Karpas-422 (cell line): ENCODE data around the gene AMOTL1. TPM values are rescaled to one million over a fixed set of nuclear protein-coding genes. Genes with fewer than 3 reads are reported as not detected.
"Not testable (repeated sequence)": the region's sequence is repeated elsewhere in the genome, so short reads cannot be mapped to it uniquely, and the experiment has no call there.

Experiments
- DNase-seq: peaks from one replicate; pipeline ENCODE4 v3.0.0-alpha.2; 2015
- H2AFZ ChIP-seq: fragments of 200-600 bp; sonication (generic); 2 replicates; pipeline ENCODE4 v1.6.1; 2014; ENCODE audit warnings: antibody characterized with exemption, low read length, mixed read lengths
- H3K27ac ChIP-seq: fragments of 200-600 bp; sonication (generic); 2 replicates; pipeline ENCODE4 v1.5.1; 2014; ENCODE audit warnings: mild to moderate bottlenecking, low read length, moderate library complexity
- H3K27me3 ChIP-seq: fragments of 200-600 bp; sonication (generic); 2 replicates; pipeline ENCODE4 v1.6.1; 2014; ENCODE audit warnings: low read length, mixed read lengths
- H3K36me3 ChIP-seq: fragments of 200-600 bp; sonication (generic); 2 replicates; pipeline ENCODE4 v1.6.1; 2014; ENCODE audit warnings: low read length, mixed read lengths; ENCODE audit not compliant: insufficient read depth
- H3K4me1 ChIP-seq: fragments of 200-600 bp; sonication (generic); 2 replicates; pipeline ENCODE4 v1.6.1; 2014; ENCODE audit warnings: mild to moderate bottlenecking, low read length, mixed read lengths
- H3K4me2 ChIP-seq: fragments of 200-600 bp; sonication (generic); 2 replicates; pipeline ENCODE4 v1.6.1; 2014; ENCODE audit warnings: low read length, low read depth, mild to moderate bottlenecking; ENCODE audit not compliant: poor library complexity, severe bottlenecking
- H3K4me3 ChIP-seq: fragments of 200-600 bp; sonication (generic); 2 replicates; pipeline ENCODE4 v1.5.1; 2014; ENCODE audit warnings: mild to moderate bottlenecking, antibody characterized with exemption, low read length, mixed read lengths
- H3K79me2 ChIP-seq: fragments of 200-600 bp; sonication (generic); 2 replicates; pipeline ENCODE4 v1.6.1; 2014; ENCODE audit warnings: mild to moderate bottlenecking, low read length, mixed read lengths
- H3K9ac ChIP-seq: fragments of 200-600 bp; sonication (generic); 2 replicates; pipeline ENCODE4 v1.6.0; 2014; ENCODE audit warnings: low read length
- H3K9me2 ChIP-seq: fragments of 200-600 bp; sonication (generic), shearing (Covaris generic); replicated peaks from 2 replicates; pipeline ENCODE4 v1.6.0; 2014; ENCODE audit warnings: mild to moderate bottlenecking, low read length, moderate library complexity; ENCODE audit not compliant: insufficient read depth
- H3K9me3 ChIP-seq: fragments of 300-700, 200-600 bp; sonication (generic); 2 replicates; pipeline ENCODE4 v1.6.1; 2014; ENCODE audit warnings: low read length, mixed read lengths
- H4K20me1 ChIP-seq: fragments of 200-600 bp; sonication (generic); 2 replicates; pipeline ENCODE4 v1.6.1; 2014; ENCODE audit warnings: mild to moderate bottlenecking, antibody characterized with exemption, low read length, low read depth; ENCODE audit not compliant: insufficient read depth
- total RNA-seq: library from RNA; depleted of rRNA; stranded (reverse); fragments of >200 nt; shearing (Covaris generic); gene quantifications from 2 replicates; pipeline ENCODE4 v1.2.3, GENCODE V29; 2014; ENCODE audit warnings: low replicate concordance

Gene AMOTL1
- total RNA-seq, 1 experiment from 2014 or later = 0.04 TPM

DNA sequence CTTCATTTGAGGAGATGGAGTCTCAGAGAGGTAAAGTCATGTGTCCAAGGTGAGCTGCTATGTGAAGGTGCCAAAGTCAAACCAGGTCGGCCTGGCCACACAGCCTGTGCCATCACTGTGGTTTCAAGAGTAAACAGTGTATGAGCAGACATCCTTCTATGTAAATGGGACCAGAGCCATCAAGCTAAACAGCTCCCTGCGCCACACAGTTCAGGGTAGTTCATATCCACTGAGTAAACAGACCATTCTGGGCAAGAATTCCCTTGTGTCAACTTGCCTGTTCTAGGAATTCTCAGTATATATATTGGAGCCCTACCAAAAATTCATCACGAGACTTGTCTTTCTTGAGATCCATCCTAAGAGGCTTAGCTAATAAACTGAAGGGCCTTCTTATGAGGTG lies 77.5 kb downstream of the AMOTL1 start:
- Histone ChIP-seq H3K4me1 (peaks cover 15% of the 10 kb centered on the region), H4K20me1 (no peaks in the 10 kb centered on the region), H3K4me2 (no peak overlapping the region), H3K79me2 (no peaks in the 10 kb centered on the region), H3K9me3 (no peaks in the 10 kb centered on the region), H3K27me3 (no peaks in the 10 kb centered on the region), H3K9ac (no peak overlapping the region), H3K9me2 (no peaks in the 10 kb centered on the region), H3K4me3 (no peak overlapping the region), H3K36me3 (no peaks in the 10 kb centered on the region), H2AFZ (no peak overlapping the region), H3K27ac (no peak overlapping the region)
- no peak for DNase-seq

DNA sequence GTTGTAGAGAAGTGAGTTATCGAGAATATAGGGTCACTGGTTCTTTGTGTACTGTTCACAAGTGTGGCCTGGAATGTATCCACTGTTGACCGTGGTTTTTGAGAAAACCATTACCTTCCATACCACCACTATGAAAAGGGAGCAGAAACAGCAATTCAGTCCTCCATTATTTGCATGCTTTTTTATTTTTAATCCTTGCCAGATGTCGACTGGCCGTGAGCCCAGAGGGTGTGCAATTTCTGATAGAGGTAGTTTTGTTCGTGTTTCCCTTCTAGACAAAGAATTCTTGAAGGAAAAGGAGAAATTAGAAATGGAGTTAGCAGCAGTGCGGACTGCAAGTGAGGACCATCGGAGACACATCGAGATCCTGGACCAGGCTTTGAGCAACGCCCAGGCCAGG lies 81.7 kb downstream of the AMOTL1 start:
- H3K79me2 ChIP-seq = no peaks in the 10 kb centered on the region
- no peak overlapping the region for H2AFZ ChIP-seq
- DNase-seq = no peak
- no peak overlapping the region for H3K9ac ChIP-seq
- no peaks in the 10 kb centered on the region for H3K27me3 ChIP-seq
- peak overlapping the region; percentile 24 for H3K4me2 ChIP-seq
- no peaks in the 10 kb centered on the region for H4K20me1 ChIP-seq
- no peaks in the 10 kb centered on the region for H3K9me3 ChIP-seq
- no peak overlapping the region for H3K27ac ChIP-seq
- no peaks in the 10 kb centered on the region for H3K9me2 ChIP-seq
- H3K4me1 ChIP-seq = peaks cover 22% of the 10 kb centered on the region
- no peaks in the 10 kb centered on the region for H3K36me3 ChIP-seq
- H3K4me3 ChIP-seq = 0 out of 2 replicates have a peak overlapping the region, but pooled peaks have one; percentile 8

- Histone ChIP-seq H3K4me1 (peaks cover 28% of the 10 kb centered on the region), H3K79me2 (no peaks in the 10 kb centered on the region), H2AFZ (no peak overlapping the region), H3K36me3 (no peaks in the 10 kb centered on the region), H4K20me1 (no peaks in the 10 kb centered on the region), H3K27ac (no peak overlapping the region), H3K9me2 (no peaks in the 10 kb centered on the region), H3K9me3 (no peaks in the 10 kb centered on the region), H3K4me3 (no peak overlapping the region), H3K9ac (no peak overlapping the region), H3K4me2 (no peak overlapping the region), H3K27me3 (no peaks in the 10 kb centered on the region)
- no peak for DNase-seq
Observed at GRCh38 chr11:94851864-94852636, 83.9 kb downstream of the AMOTL1 start.

DNA sequence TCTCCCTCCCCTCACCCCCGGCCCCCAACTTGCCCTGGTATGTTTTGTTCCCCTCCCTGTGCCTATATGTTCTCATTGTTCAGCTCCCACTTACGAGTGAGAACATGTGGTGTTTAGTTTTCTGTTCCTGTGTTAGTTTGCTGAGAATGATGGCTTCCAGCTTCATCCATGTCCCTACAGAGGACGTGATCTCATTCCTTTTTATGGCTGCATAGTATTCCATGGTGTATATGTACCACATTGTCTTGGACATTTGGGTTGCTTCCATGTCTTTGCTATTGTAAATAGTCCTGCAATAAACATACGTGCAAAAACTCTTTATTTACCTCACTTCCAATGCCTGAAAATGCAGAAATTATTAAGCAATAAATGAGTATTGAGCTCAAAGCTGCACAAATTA lies 85.1 kb downstream of the AMOTL1 start:
- not testable (repeated sequence) for H3K4me2 ChIP-seq, H3K27me3 ChIP-seq, H3K9ac ChIP-seq, DNase-seq, H3K79me2 ChIP-seq, H3K9me3 ChIP-seq, H3K36me3 ChIP-seq, H3K27ac ChIP-seq, H3K9me2 ChIP-seq, H3K4me3 ChIP-seq, H2AFZ ChIP-seq, H4K20me1 ChIP-seq
- peaks cover 40% of the 10 kb centered on the region for H3K4me1 ChIP-seq

GRCh38 chr11:94853836-94854235 lies 85.7 kb downstream of the AMOTL1 start:
- Histone ChIP-seq H3K27me3 (no peaks in the 10 kb centered on the region), H3K9me2 (no peaks in the 10 kb centered on the region), H2AFZ (no peak overlapping the region)

GRCh38 chr11:94854770-94855633 lies 86.8 kb downstream of the AMOTL1 start:
- no peaks in the 10 kb centered on the region for H3K9me3 ChIP-seq
- H3K36me3 ChIP-seq = no peaks in the 10 kb centered on the region
- H3K9ac ChIP-seq = no peak overlapping the region

More at GRCh38 chr11:94853836-94854235, 85.7 kb downstream of the AMOTL1 start:
- no peak overlapping the region for H3K4me2 ChIP-seq
- no peaks in the 10 kb centered on the region for H3K9me3 ChIP-seq
- H3K4me3 ChIP-seq = no peak overlapping the region
- H3K27ac ChIP-seq = no peak overlapping the region
- no peaks in the 10 kb centered on the region for H3K36me3 ChIP-seq
- no peaks in the 10 kb centered on the region for H3K79me2 ChIP-seq
- no peaks in the 10 kb centered on the region for H4K20me1 ChIP-seq
- H3K4me1 ChIP-seq = peaks cover 46% of the 10 kb centered on the region
- no peak for DNase-seq
- H3K9ac ChIP-seq = no peak overlapping the region

DNA sequence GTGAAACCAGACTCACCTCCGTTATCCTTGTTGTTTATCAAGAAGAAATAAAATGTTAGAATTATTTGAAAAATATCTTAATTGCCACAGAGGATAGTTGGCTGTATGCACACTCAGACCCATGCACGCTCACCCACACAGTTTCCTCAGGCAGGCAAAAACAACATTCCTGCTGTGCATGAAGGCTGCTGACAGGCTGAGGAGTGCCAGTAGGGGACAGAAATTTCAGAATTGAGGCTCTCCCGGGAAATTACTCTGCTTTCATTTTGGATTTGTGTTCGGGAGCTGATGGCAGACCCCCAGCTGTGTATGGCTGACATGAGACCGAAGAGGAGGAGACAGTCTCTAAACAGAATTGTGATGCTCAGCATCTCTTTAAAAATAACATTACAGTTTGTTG lies 87.5 kb downstream of the AMOTL1 start:
- Histone ChIP-seq H3K27ac (no peak overlapping the region), H3K36me3 (no peaks in the 10 kb centered on the region), H3K27me3 (no peaks in the 10 kb centered on the region), H3K9ac (no peak overlapping the region), H2AFZ (no peak overlapping the region), H3K4me2 (no peak overlapping the region), H4K20me1 (no peaks in the 10 kb centered on the region), H3K4me3 (no peak overlapping the region), H3K4me1 (peaks cover 31% of the 10 kb centered on the region), H3K9me3 (no peaks in the 10 kb centered on the region), H3K79me2 (no peaks in the 10 kb centered on the region), H3K9me2 (no peaks in the 10 kb centered on the region)
- DNase-seq = no peak

More at GRCh38 chr11:94854770-94855633, 86.8 kb downstream of the AMOTL1 start:
- H2AFZ ChIP-seq = no peak overlapping the region
- H3K4me1 ChIP-seq = peaks cover 38% of the 10 kb centered on the region
- no peaks in the 10 kb centered on the region for H4K20me1 ChIP-seq
- no peak overlapping the region for H3K4me2 ChIP-seq
- no peak for DNase-seq
- no peaks in the 10 kb centered on the region for H3K27me3 ChIP-seq
- H3K27ac ChIP-seq = no peak overlapping the region
- H3K79me2 ChIP-seq = no peaks in the 10 kb centered on the region
- no peak overlapping the region for H3K4me3 ChIP-seq
- no peaks in the 10 kb centered on the region for H3K9me2 ChIP-seq

GRCh38 chr11:94856443-94856842 lies 88.3 kb downstream of the AMOTL1 start:
- H3K36me3 ChIP-seq = no peaks in the 10 kb centered on the region
- no peaks in the 10 kb centered on the region for H3K27me3 ChIP-seq
- H2AFZ ChIP-seq = no peak overlapping the region
- H3K79me2 ChIP-seq = no peaks in the 10 kb centered on the region
- H3K4me3 ChIP-seq = no peak overlapping the region
- no peak for DNase-seq
- no peaks in the 10 kb centered on the region for H3K9me2 ChIP-seq
- no peak overlapping the region for H3K9ac ChIP-seq
- H4K20me1 ChIP-seq = no peaks in the 10 kb centered on the region
- no peak overlapping the region for H3K4me2 ChIP-seq
- no peaks in the 10 kb centered on the region for H3K9me3 ChIP-seq
- H3K27ac ChIP-seq = no peak overlapping the region
- peaks cover 31% of the 10 kb centered on the region for H3K4me1 ChIP-seq
